Natural killer cell (primary cell): Measurements from ENCODE around the gene ARRDC1. TPM values are rescaled to one million over a fixed set of nuclear protein-coding genes. Genes with fewer than 3 reads are reported as not detected.
A peak's percentile ranks its signal among the peaks of the same experiment; 100 is the strongest.

Experiments
- ATAC-seq, 3 donors: fragments of 150-1000 bp in 2 of 3; fragments of 200-7000 bp in 1 of 3; cut with Tn5 transposase; 1 replicate in 1 of 3; 2 replicates in 2 of 3; pipeline ENCODE4 v1.10.0; 2021; ENCODE audit warnings: mild to moderate bottlenecking in 2 of 3, moderate library complexity in 2 of 3
- DNase-seq, 2 donors: peaks; one replicate each; pipeline versions ENCODE4 v3.0.0 to v3.0.0-alpha.2; 2013 to 2021; ENCODE audit warnings: mixed read lengths in 1 of 2
- H3K27ac ChIP-seq: one replicate; pipeline ENCODE4 v1.5.1; 2013; ENCODE audit warnings: mild to moderate bottlenecking, low read length
- H3K27me3 ChIP-seq: one replicate; pipeline ENCODE4 v1.6.1; 2013; ENCODE audit warnings: low read length; ENCODE audit not compliant: control insufficient read depth, insufficient read depth
- H3K36me3 ChIP-seq: one replicate; pipeline ENCODE4 v1.6.1; 2013; ENCODE audit warnings: low read length; ENCODE audit not compliant: control insufficient read depth, insufficient read depth
- H3K4me1 ChIP-seq: one replicate; pipeline ENCODE4 v1.6.1; 2013; ENCODE audit warnings: low read length; ENCODE audit not compliant: control insufficient read depth, insufficient read depth
- H3K4me3 ChIP-seq: one replicate; pipeline ENCODE4 v1.5.1; 2013; ENCODE audit warnings: low read length
- H3K9me3 ChIP-seq: one replicate; pipeline ENCODE4 v1.6.1; 2013; ENCODE audit warnings: low read length; ENCODE audit not compliant: control insufficient read depth, insufficient read depth
- H3K27ac Mint-ChIP-seq, 2 donors: one replicate each; pipeline ENCODE4 v1.8.0; 2022; ENCODE audit warnings: mild to moderate bottlenecking in 2 of 2, mixed read lengths in 2 of 2, moderate library complexity in 1 of 2
- H3K27me3 Mint-ChIP-seq, 2 donors: one replicate each; pipeline ENCODE4 v1.8.0; 2022; ENCODE audit warnings: low read depth in 2 of 2, mixed read lengths in 2 of 2
- H3K36me3 Mint-ChIP-seq: one replicate; pipeline ENCODE4 v1.8.0; 2022; ENCODE audit warnings: mixed read lengths
- H3K4me1 Mint-ChIP-seq, 2 donors: one replicate each; pipeline ENCODE4 v1.8.0; 2022; ENCODE audit warnings: mixed read lengths in 2 of 2
- H3K4me3 Mint-ChIP-seq: one replicate; pipeline ENCODE4 v1.8.0; 2022; ENCODE audit warnings: mild to moderate bottlenecking, moderate library complexity, mixed read lengths
- H3K9me3 Mint-ChIP-seq, 2 donors: one replicate each; pipeline ENCODE4 v1.8.0; 2022; ENCODE audit warnings: mixed read lengths in 2 of 2
- CTCF ChIP-seq: fragments of 200-600 bp; IDR thresholded peaks from one replicate; pipeline ENCODE4 v1.8.0; 2022; ENCODE audit warnings: antibody characterized with exemption
- WGBS: methylation state at CpG from one replicate; pipeline ENCODE4 v1.1.7; 2013; ENCODE audit warnings: missing lambda C conversion rate; ENCODE audit not compliant: insufficient coverage; 5-methylcytosine and 5-hydroxymethylcytosine counted together
- intact Hi-C: fragments of 100-400 bp; cut with micrococcal nuclease; formaldehyde crosslinking; loops from one replicate; pipeline ENCODE4 v1.14.2; 2022
- total RNA-seq, 4 donors: library from RNA; stranded (reverse); fragments of 120-200 nt in 1 of 4; gene quantifications; one replicate each; pipeline versions ENCODE4 v1.2.3 to v1.2.4, GENCODE V29; 2013 to 2022

Gene ARRDC1
- total RNA-seq, 3 donors from 2014 or later (not counting 1 experiment from before 2014, with no cell fraction given), result 80.7 to 105 (median 92.9) TPM

- WGBS, result 75% methylated on average over 1 of the region's 1 CpG
- ATAC-seq (no peak), DNase-seq (no peak)
- no peaks in the 10 kb centered on the region for H3K36me3 ChIP-seq
- no peak for TF ChIP-seq CTCF
- Mint-ChIP-seq H3K4me3 (peak overlapping the region; percentile 65), H3K27ac (peak overlapping the region; percentile 80 to 85), H3K27me3 (no peaks in the 10 kb centered on the region), H3K36me3 (no peaks in the 10 kb centered on the region), H3K9me3 (no peaks in the 10 kb centered on the region), H3K4me1 (peaks cover 62 to 70% of the 10 kb centered on the region in 2 donors)
- no peak overlapping the region for H3K4me3 ChIP-seq
- peaks cover 76% of the 10 kb centered on the region for H3K4me1 ChIP-seq
- intact Hi-C loops, result loop anchor here (10.0 kb wide), 1 partner anchor 85 kb away; no protein-coding TSS in a partner anchor
- H3K9me3 ChIP-seq, result no peaks in the 10 kb centered on the region
- no peaks in the 10 kb centered on the region for H3K27me3 ChIP-seq
- H3K27ac ChIP-seq, result peak overlapping the region; percentile 62
Measured at GRCh38 chr9:137630126-137630525, 24.6 kb downstream of the ARRDC1 start.

- no peaks in the 10 kb centered on the region for H3K27me3 ChIP-seq
- Mint-ChIP-seq H3K27me3 (no peaks in the 10 kb centered on the region), H3K27ac (peak overlapping the region; percentile 80 to 85), H3K9me3 (no peaks in the 10 kb centered on the region), H3K4me3 (peak overlapping the region; percentile 65), H3K36me3 (no peaks in the 10 kb centered on the region), H3K4me1 (peaks cover 56 to 65% of the 10 kb centered on the region in 2 donors)
- no peaks in the 10 kb centered on the region for H3K9me3 ChIP-seq
- peak overlapping the region; percentile 62 for H3K27ac ChIP-seq
- WGBS, result 50% methylated on average over 4 of the region's 4 CpGs
- DNase-seq (no peak), ATAC-seq (peak; percentile 14 to 43 (median 25))
- no peaks in the 10 kb centered on the region for H3K36me3 ChIP-seq
- TF ChIP-seq CTCF, result no peak
- intact Hi-C loops, result loop anchor here (10.0 kb wide), 1 partner anchor 84 kb away; no protein-coding TSS in a partner anchor
- H3K4me3 ChIP-seq, result no peak overlapping the region
- peaks cover 70% of the 10 kb centered on the region for H3K4me1 ChIP-seq
Measured at GRCh38 chr9:137630679-137631078, 25.2 kb downstream of the ARRDC1 start.

- H3K36me3 Mint-ChIP-seq, result no peaks in the 10 kb centered on the region
- Histone ChIP-seq H3K9me3 (no peaks in the 10 kb centered on the region), H3K27me3 (no peaks in the 10 kb centered on the region), H3K36me3 (no peaks in the 10 kb centered on the region), H3K4me3 (no peak overlapping the region), H3K4me1 (peaks cover 62% of the 10 kb centered on the region), H3K27ac (no peak overlapping the region)
- TF ChIP-seq CTCF, result no peak
- H3K27me3 Mint-ChIP-seq, result no peaks in the 10 kb centered on the region
- peaks cover 51 to 60% of the 10 kb centered on the region in 2 donors for H3K4me1 Mint-ChIP-seq
- intact Hi-C loops, result loop anchor here (10.0 kb wide), 1 partner anchor 83 kb away; no protein-coding TSS in a partner anchor
- H3K9me3 Mint-ChIP-seq, result no peaks in the 10 kb centered on the region
- WGBS, result 89% methylated on average over 15 of the region's 16 CpGs
- DNase-seq, result no peak
- peak overlapping the region; percentile 9 for H3K4me3 Mint-ChIP-seq
- no peak for ATAC-seq
- H3K27ac Mint-ChIP-seq, result peak overlapping the region; percentile 80 to 85
Measured at GRCh38 chr9:137631345-137632229, 26.1 kb downstream of the ARRDC1 start.
